Tibial nerve (tissue), 4 donors: ENCODE results near the gene OPRD1. TPM values are rescaled to one million over a fixed set of nuclear protein-coding genes. Genes with fewer than 3 reads are reported as not detected.

Source experiments
- DNase-seq, 2 donors: peaks; one replicate each; pipeline ENCODE4 v3.0.0-alpha.2; 2019; ENCODE audit warnings: low spot score in 2 of 2
- H3K27ac ChIP-seq, 4 donors: fragments of 200-600 bp; sonication (generic) in 3 of 4; one replicate each; pipeline ENCODE4 v1.5.1; 2017 to 2019; ENCODE audit warnings: mild to moderate bottlenecking in 1 of 4
- H3K27me3 ChIP-seq, 2 donors: fragments of 200-600 bp; sonication (generic) in 1 of 2; one replicate each; pipeline versions ENCODE4 v1.5.1 to v1.6.0; 2017 to 2019
- H3K36me3 ChIP-seq, 3 donors: fragments of 200-600 bp; sonication (generic); one replicate each; pipeline ENCODE4 v1.5.1; 2018 to 2019
- H3K4me1 ChIP-seq, 4 donors: fragments of 200-600 bp; sonication (generic) in 3 of 4; one replicate each; pipeline ENCODE4 v1.5.1; 2017 to 2019
- H3K4me3 ChIP-seq, 4 donors: fragments of 200-600 bp; sonication (generic) in 3 of 4; one replicate each; pipeline ENCODE4 v1.5.1; 2017 to 2019; ENCODE audit warnings: mild to moderate bottlenecking in 1 of 4, moderate library complexity in 1 of 4
- H3K9me3 ChIP-seq, 4 donors: fragments of 200-600 bp; sonication (generic) in 3 of 4; one replicate each; pipeline ENCODE4 v1.5.1; 2017 to 2019
- CTCF ChIP-seq, 5 experiments: fragments of 200-600 bp in 3 of 5; fragments of 450-650 bp in 2 of 5; sonication (generic) in 3 of 5; IDR thresholded peaks; one replicate each; pipeline ENCODE4 v1.5.1; 2016 to 2019; ENCODE audit warnings: antibody characterized with exemption in 5 of 5, mild to moderate bottlenecking in 3 of 5, moderate library complexity in 2 of 5
- EP300 ChIP-seq, 2 donors: sonication (generic); formaldehyde crosslinking; IDR thresholded peaks; one replicate each; pipeline ENCODE4 v1.6.1; 2017; ENCODE audit warnings: antibody characterized with exemption in 2 of 2, mild to moderate bottlenecking in 1 of 2
- POLR2A ChIP-seq, 2 donors: fragments of 450-650 bp; IDR thresholded peaks; one replicate each; pipeline ENCODE4 v1.6.1; 2017; ENCODE audit warnings: antibody characterized with exemption in 2 of 2, mild to moderate bottlenecking in 2 of 2, moderate library complexity in 2 of 2
- WGBS, 2 donors: methylation state at CpG; one replicate each; pipeline ENCODE4 v1.1.5; 2018; 5-methylcytosine and 5-hydroxymethylcytosine counted together
- total RNA-seq, 4 donors: library from RNA; depleted of rRNA; stranded (reverse); fragments of >200 nt; gene quantifications; one replicate each; pipeline ENCODE4 v1.1.0, GENCODE V29; 2016

The OPRD1 gene
- total RNA-seq, 4 donors from 2014 or later, result not detected

GRCh38 chr1:28775121-28775942 is 36.6 kb upstream of the OPRD1 start:
- WGBS, 2 donors, result 28 to 29% methylated on average over 39 of the region's 39 CpGs
- Histone ChIP-seq H3K36me3 (peaks cover 0 to 38% (median 5%) of the 10 kb centered on the region in 3 donors), H3K4me3 (peak overlapping the region; percentile 9 to 48 (median 30)), H3K4me1 (peaks cover 0 to 25% (median 6%) of the 10 kb centered on the region in 4 donors), H3K27me3 (no peaks in the 10 kb centered on the region), H3K9me3 (no peaks in the 10 kb centered on the region), H3K27ac (peak overlapping the region in 2 of 4 donors; percentile 21 to 41)
- peak; percentile 18 to 50 for DNase-seq
- TF ChIP-seq POLR2A (IDR thresholded peaks at IDR 0.05) (no peak), CTCF (IDR thresholded peaks at IDR 0.05) (no peak), EP300 (IDR thresholded peaks at IDR 0.05) (no peak)

GRCh38 chr1:28776341-28776740 is 35.6 kb upstream of the OPRD1 start:
- no peak for TF ChIP-seq POLR2A (IDR thresholded peaks at IDR 0.05)
- no peak for TF ChIP-seq EP300 (IDR thresholded peaks at IDR 0.05)
- TF ChIP-seq CTCF (IDR thresholded peaks at IDR 0.05), result no peak
- H3K9me3 ChIP-seq, result no peaks in the 10 kb centered on the region
- WGBS, 2 donors, result 97 to 98% methylated on average over 17 of the region's 17 CpGs
- H3K4me3 ChIP-seq, result no peak overlapping the region
- H3K27ac ChIP-seq, result no peak overlapping the region
- H3K4me1 ChIP-seq, result peaks cover 0 to 18% (median 6%) of the 10 kb centered on the region in 4 donors
- H3K36me3 ChIP-seq, result peaks cover 0 to 28% (median 3%) of the 10 kb centered on the region in 3 donors
- H3K27me3 ChIP-seq, result no peaks in the 10 kb centered on the region
- no peak for DNase-seq

- H3K36me3 ChIP-seq, result peaks cover 0 to 15% (median 0%) of the 10 kb centered on the region in 3 donors
- WGBS, 2 donors, result 95 to 96% methylated on average over 2 of the region's 2 CpGs
- H3K27ac ChIP-seq, result no peak overlapping the region
- H3K9me3 ChIP-seq, result no peaks in the 10 kb centered on the region
- peaks cover 0 to 28% (median 6%) of the 10 kb centered on the region in 4 donors for H3K4me1 ChIP-seq
- TF ChIP-seq EP300 (IDR thresholded peaks at IDR 0.05) (no peak), POLR2A (IDR thresholded peaks at IDR 0.05) (no peak), CTCF (IDR thresholded peaks at IDR 0.05) (no peak)
- H3K27me3 ChIP-seq, result no peaks in the 10 kb centered on the region
- DNase-seq, result no peak
- H3K4me3 ChIP-seq, result no peak overlapping the region
Observed at GRCh38 chr1:28778021-28778420, 33.9 kb upstream of the OPRD1 start.

- TF ChIP-seq EP300 (IDR thresholded peaks at IDR 0.05) (no peak), CTCF (IDR thresholded peaks at IDR 0.05) (no peak), POLR2A (IDR thresholded peaks at IDR 0.05) (no peak)
- Histone ChIP-seq H3K4me1 (peaks cover 0 to 23% (median 2%) of the 10 kb centered on the region in 4 donors), H3K27me3 (no peaks in the 10 kb centered on the region), H3K36me3 (no peaks in the 10 kb centered on the region), H3K4me3 (no peak overlapping the region), H3K9me3 (no peaks in the 10 kb centered on the region), H3K27ac (no peak overlapping the region)
- WGBS, 2 donors, result 80 to 91% methylated on average over 6 of the region's 6 CpGs
- no peak for DNase-seq
Observed at GRCh38 chr1:28779751-28780408, 32.1 kb upstream of the OPRD1 start.

- TF ChIP-seq POLR2A (IDR thresholded peaks at IDR 0.05) (no peak), CTCF (IDR thresholded peaks at IDR 0.05) (no peak), EP300 (IDR thresholded peaks at IDR 0.05) (no peak)
- Histone ChIP-seq H3K4me3 (no peak overlapping the region), H3K9me3 (no peaks in the 10 kb centered on the region), H3K27me3 (no peaks in the 10 kb centered on the region), H3K4me1 (peaks cover 0 to 22% (median 0%) of the 10 kb centered on the region in 4 donors), H3K27ac (no peak overlapping the region), H3K36me3 (no peaks in the 10 kb centered on the region)
- 52 to 65% methylated on average over 11 of the region's 11 CpGs for WGBS, 2 donors
- no peak for DNase-seq
Observed at GRCh38 chr1:28781305-28781704, 30.7 kb upstream of the OPRD1 start.
